Measurements from ENCODE around the gene SCNN1G. TPM values are rescaled to one million over a fixed set of nuclear protein-coding genes. Genes with fewer than 3 reads are reported as not detected.

SCNN1G gene
- 0.39 TPM for total RNA-seq (ENCODE audit: unreplicated experiment)
- long read RNA-seq, result 0 reads

- H3K27ac Mint-ChIP-seq (ENCODE audit: unreplicated experiment), result peak within 1 kb of the TSS; percentile 2
- peaks cover 2% of the 10 kb centered on the region for H3K4me1 Mint-ChIP-seq (ENCODE audit: low read depth, unreplicated experiment)
- TF ChIP-seq CTCF (IDR thresholded peaks at IDR 0.05; ENCODE audit: partially characterized antibody, unreplicated experiment), result peak; percentile 92
- peak; percentile 44 for DNase-seq
- H3K9me3 Mint-ChIP-seq (ENCODE audit: unreplicated experiment), result peaks cover 2% of the 10 kb centered on the region
- H3K36me3 Mint-ChIP-seq (ENCODE audit: unreplicated experiment), result no peaks in the 10 kb centered on the region
- peak within 1 kb of the TSS; percentile 94 for H3K4me3 Mint-ChIP-seq (ENCODE audit: unreplicated experiment)
- H3K27me3 Mint-ChIP-seq (ENCODE audit: unreplicated experiment), result peaks cover 7% of the 10 kb centered on the region
These were observed at the start of gene SCNN1G for GRCh38 chr16:23182679-23183542. Gene SCNN1G, plus strand, starts transcription at chr16:23182745. Its CDS starts 3,527 bp downstream, at chr16:23186272.

- TF ChIP-seq CTCF (IDR thresholded peaks at IDR 0.05; ENCODE audit: partially characterized antibody, unreplicated experiment), result no peak
- DNase-seq, result no peak
- Mint-ChIP-seq H3K9me3 (ENCODE audit: unreplicated experiment) (peaks cover 2% of the 10 kb centered on the region), H3K27ac (ENCODE audit: unreplicated experiment) (peak overlapping the region; percentile 63), H3K4me3 (ENCODE audit: unreplicated experiment) (no peak overlapping the region), H3K27me3 (ENCODE audit: unreplicated experiment) (peaks cover 1% of the 10 kb centered on the region), H3K36me3 (ENCODE audit: unreplicated experiment) (no peaks in the 10 kb centered on the region), H3K4me1 (ENCODE audit: low read depth, unreplicated experiment) (peaks cover 18% of the 10 kb centered on the region)
These were observed 49.6 kb upstream of the SCNN1G start for GRCh38 chr16:23132775-23133463.

- no peak overlapping the region for H3K27ac Mint-ChIP-seq (ENCODE audit: unreplicated experiment)
- peaks cover 18% of the 10 kb centered on the region for H3K4me1 Mint-ChIP-seq (ENCODE audit: low read depth, unreplicated experiment)
- H3K4me3 Mint-ChIP-seq (ENCODE audit: unreplicated experiment), result no peak overlapping the region
- DNase-seq, result no peak
- no peak for TF ChIP-seq CTCF (IDR thresholded peaks at IDR 0.05; ENCODE audit: partially characterized antibody, unreplicated experiment)
- H3K9me3 Mint-ChIP-seq (ENCODE audit: unreplicated experiment), result peaks cover 2% of the 10 kb centered on the region
- H3K36me3 Mint-ChIP-seq (ENCODE audit: unreplicated experiment), result no peaks in the 10 kb centered on the region
- H3K27me3 Mint-ChIP-seq (ENCODE audit: unreplicated experiment), result peaks cover 1% of the 10 kb centered on the region
These were observed 48.3 kb upstream of the SCNN1G start for GRCh38 chr16:23134274-23134673.

DNA sequence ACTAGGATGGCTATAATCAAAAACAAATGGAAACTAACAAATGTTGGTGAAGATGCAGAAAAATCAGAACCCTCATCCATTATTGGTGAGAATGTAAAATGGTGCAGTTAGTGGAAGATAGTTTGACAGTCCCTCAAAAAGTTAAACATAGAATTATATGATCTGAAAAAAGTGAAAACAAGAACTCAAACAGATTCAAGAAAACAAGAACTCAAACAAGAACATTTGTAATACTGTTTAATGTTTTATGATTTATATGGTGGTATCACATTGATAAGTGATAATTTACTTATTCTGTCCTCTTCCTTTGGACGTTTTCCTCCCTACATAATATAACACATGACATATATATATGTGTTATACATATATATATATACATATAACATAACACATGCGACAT lies 45.3 kb upstream of the SCNN1G start:
- H3K27ac Mint-ChIP-seq (ENCODE audit: unreplicated experiment), result no peak overlapping the region
- peaks cover 9% of the 10 kb centered on the region for H3K4me1 Mint-ChIP-seq (ENCODE audit: low read depth, unreplicated experiment)
- no peak overlapping the region for H3K4me3 Mint-ChIP-seq (ENCODE audit: unreplicated experiment)
- no peak for DNase-seq
- H3K9me3 Mint-ChIP-seq (ENCODE audit: unreplicated experiment), result peaks cover 2% of the 10 kb centered on the region
- no peak for TF ChIP-seq CTCF (IDR thresholded peaks at IDR 0.05; ENCODE audit: partially characterized antibody, unreplicated experiment)
- H3K36me3 Mint-ChIP-seq (ENCODE audit: unreplicated experiment), result no peaks in the 10 kb centered on the region
- H3K27me3 Mint-ChIP-seq (ENCODE audit: unreplicated experiment), result peaks cover 1% of the 10 kb centered on the region

DNA sequence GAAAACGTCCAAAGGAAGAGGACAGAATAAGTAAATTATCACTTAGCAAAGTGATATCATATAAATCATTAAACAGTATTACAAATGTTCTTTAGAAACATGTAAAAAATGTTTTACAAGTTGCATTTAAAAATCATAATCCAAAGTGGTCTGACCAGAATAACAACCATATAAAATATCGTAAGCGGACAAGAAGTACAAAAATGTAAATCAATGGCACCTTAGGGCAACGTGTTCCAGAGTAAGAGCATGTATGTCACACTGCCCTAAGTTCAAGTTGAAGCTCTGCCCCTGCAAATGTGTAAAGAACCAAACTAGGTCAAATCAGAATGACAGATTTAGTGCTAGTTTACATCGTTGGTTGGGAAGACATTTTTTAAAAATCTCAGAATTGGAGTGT lies 44.7 kb upstream of the SCNN1G start:
- no peak overlapping the region for H3K4me3 Mint-ChIP-seq (ENCODE audit: unreplicated experiment)
- no peaks in the 10 kb centered on the region for H3K36me3 Mint-ChIP-seq (ENCODE audit: unreplicated experiment)
- peaks cover 1% of the 10 kb centered on the region for H3K27me3 Mint-ChIP-seq (ENCODE audit: unreplicated experiment)
- no peaks in the 10 kb centered on the region for H3K9me3 Mint-ChIP-seq (ENCODE audit: unreplicated experiment)
- TF ChIP-seq CTCF (IDR thresholded peaks at IDR 0.05; ENCODE audit: partially characterized antibody, unreplicated experiment), result no peak
- no peak overlapping the region for H3K27ac Mint-ChIP-seq (ENCODE audit: unreplicated experiment)
- DNase-seq, result no peak
- H3K4me1 Mint-ChIP-seq (ENCODE audit: low read depth, unreplicated experiment), result peaks cover 6% of the 10 kb centered on the region
